ENCODE data around the gene CLTC.
"Not testable (repeated sequence)": the region's sequence is repeated elsewhere in the genome, so short reads cannot be mapped to it uniquely, and the experiment has no call there.

Gene CLTC

DNA sequence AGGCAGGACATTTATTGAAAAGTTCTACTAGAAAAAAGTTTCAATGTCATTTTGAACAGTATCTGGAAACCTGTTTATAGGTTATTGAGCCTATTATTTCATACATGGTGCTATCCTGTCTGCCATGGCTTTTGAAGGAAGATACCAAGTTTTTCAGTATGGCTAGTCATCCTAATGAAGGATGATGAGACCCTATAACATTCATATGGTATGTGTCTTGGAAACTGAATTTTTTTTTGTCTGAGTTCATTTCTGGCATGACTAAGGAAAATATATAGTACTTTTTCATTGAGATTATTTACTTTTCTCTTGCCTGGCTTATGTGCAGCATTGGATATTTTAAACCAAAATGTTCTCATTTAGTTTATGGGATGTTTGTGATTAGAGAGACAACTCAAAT, 30.2 kb downstream of the CLTC start:
- H3K4me1 Mint-ChIP-seq: peaks cover 27% of the 10 kb centered on the region
- ATAC-seq: no peak
- no peak for DNase-seq (ENCODE audit: low spot score in 2 of 2)
- no peaks in the 10 kb centered on the region for H3K9me3 Mint-ChIP-seq
- peak overlapping the region; percentile 12 for H3K27ac Mint-ChIP-seq
- peaks cover 100% of the 10 kb centered on the region for H3K36me3 Mint-ChIP-seq
- H3K4me3 Mint-ChIP-seq: no peak overlapping the region

DNA sequence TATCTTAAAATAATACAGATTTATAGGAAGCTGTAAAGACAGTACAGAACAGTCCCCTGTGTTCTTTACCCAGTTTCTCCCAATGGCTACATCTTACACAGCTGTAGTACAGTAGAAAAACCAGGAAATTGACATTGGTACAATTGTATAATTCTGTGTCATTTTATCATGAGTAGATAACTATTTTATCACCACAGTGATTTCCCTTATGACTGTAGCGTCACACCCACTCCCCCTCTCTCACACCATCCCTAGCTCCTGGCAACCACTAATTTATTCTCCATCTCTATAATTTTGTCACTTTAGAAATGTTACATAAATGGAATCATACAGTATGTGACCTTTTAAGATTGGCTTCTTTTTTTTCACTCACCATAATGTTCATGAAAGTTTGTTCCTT, 30.9 kb downstream of the CLTC start:
- DNase-seq (ENCODE audit: low spot score in 2 of 2) (no peak), ATAC-seq (peak; percentile 71)
- peaks cover 100% of the 10 kb centered on the region for H3K36me3 Mint-ChIP-seq
- no peak overlapping the region for H3K4me3 Mint-ChIP-seq
- H3K27ac Mint-ChIP-seq: no peak overlapping the region
- H3K4me1 Mint-ChIP-seq: peaks cover 27% of the 10 kb centered on the region
- no peaks in the 10 kb centered on the region for H3K9me3 Mint-ChIP-seq

DNA sequence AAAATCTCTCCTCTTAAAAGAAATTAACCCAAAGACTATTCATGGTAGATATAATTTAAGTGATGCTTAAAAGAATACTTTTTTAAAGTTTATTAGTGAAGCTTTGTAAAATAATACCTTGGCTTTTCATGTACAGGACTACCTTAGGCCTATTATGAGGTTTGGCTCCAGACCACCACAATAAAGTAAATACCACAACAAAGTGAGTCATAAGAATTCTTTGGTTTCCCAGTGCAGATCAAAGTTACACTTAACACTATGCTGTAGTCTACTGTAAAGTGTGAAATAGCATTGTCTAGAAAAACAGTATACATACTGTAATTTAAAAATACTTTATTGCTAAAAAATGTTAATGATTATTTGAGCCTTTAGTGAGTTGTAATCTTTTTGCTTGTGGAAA, 31.7 kb downstream of the CLTC start:
- no peaks in the 10 kb centered on the region for H3K9me3 Mint-ChIP-seq
- H3K36me3 Mint-ChIP-seq: peaks cover 100% of the 10 kb centered on the region
- H3K27ac Mint-ChIP-seq: no peak overlapping the region
- H3K4me3 Mint-ChIP-seq: no peak overlapping the region
- DNase-seq (ENCODE audit: low spot score in 2 of 2) (no peak), ATAC-seq (peak; percentile 72)
- H3K4me1 Mint-ChIP-seq: peaks cover 27% of the 10 kb centered on the region

DNA sequence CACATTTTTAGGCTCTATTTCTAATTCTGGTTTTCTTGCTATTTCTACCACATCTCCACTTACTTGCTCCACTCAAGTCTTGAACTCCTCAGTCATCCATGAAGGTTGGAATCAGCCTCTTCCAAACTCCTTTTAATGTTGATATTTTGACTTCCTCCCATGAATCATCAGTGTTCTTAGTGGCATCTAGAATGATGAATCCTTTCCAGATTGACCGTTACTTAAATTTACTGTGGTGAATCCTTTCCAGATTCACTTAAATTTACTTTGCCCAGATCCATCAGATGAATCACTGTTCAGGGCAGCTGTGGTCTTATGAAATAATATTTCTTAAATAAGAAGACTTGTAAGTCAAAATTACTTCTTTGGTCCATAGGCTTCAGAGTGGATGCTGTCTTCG, 32.4 kb downstream of the CLTC start:
- H3K9me3 Mint-ChIP-seq: no peaks in the 10 kb centered on the region
- H3K27ac Mint-ChIP-seq: no peak overlapping the region
- ATAC-seq (no peak), DNase-seq (ENCODE audit: low spot score in 2 of 2) (no peak)
- peaks cover 100% of the 10 kb centered on the region for H3K36me3 Mint-ChIP-seq
- peaks cover 27% of the 10 kb centered on the region for H3K4me1 Mint-ChIP-seq
- no peak overlapping the region for H3K4me3 Mint-ChIP-seq

DNA sequence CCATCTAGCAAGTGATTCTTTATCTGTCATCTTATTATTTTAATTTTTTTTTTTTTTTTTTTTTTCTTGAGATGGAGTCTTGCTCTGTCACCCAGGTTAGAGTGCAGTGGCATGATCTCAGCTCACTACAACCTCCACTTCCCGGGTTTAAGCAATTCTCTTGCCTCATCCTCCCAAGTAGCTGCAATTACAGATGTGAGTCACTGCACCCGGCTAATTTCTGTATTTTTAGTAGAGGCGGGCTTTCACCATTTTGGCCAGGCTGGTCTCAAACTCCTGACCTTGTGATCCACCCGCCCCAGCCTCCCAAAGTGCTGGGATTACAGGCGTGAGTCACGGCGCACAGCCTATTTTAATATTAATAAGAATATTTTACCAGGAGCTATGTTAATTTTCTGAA, 36.9 kb downstream of the CLTC start:
- not testable (repeated sequence) for H3K9me3 Mint-ChIP-seq; ATAC-seq; H3K27ac Mint-ChIP-seq; H3K4me3 Mint-ChIP-seq; H3K4me1 Mint-ChIP-seq; DNase-seq (ENCODE audit: low spot score in 2 of 2)
- H3K36me3 Mint-ChIP-seq: peaks cover 100% of the 10 kb centered on the region

DNA sequence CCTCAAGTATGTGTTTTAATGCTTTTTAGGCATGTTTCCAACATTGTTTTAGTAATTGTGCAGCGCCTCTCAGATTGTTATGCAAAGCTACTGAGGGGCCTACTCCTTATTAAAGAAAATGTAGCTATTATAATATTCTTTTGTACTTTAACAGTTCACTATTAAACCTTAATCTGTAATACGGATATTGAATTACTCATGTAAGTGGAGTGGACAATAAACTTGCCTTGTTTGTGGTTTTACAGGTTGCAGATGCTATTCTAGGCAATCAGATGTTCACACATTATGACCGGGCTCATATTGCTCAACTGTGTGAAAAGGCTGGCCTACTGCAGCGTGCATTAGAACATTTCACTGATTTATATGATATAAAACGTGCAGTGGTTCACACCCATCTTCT, 46.5 kb downstream of the CLTC start:
- Mint-ChIP-seq H3K36me3 (peaks cover 100% of the 10 kb centered on the region), H3K4me1 (no peaks in the 10 kb centered on the region), H3K9me3 (no peaks in the 10 kb centered on the region), H3K27ac (no peak overlapping the region), H3K4me3 (no peak overlapping the region)
- DNase-seq (ENCODE audit: low spot score in 2 of 2) (no peak), ATAC-seq (no peak)

DNA sequence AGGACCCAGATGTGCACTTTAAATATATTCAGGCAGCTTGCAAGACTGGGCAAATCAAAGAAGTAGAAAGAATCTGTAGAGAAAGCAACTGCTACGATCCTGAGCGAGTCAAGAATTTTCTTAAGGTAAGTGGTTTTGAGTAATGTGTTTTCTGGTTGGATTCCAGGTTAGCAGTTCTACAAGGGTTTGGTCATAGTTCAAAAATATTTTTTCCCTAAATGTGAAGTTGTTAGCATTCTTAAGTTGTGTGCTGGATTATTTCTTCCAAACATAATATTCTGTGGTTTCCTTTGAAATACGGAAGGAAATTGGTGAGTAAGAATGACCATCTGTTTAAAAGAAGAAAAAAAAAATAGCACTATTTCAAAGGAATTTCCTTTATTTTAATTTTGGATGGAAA, 49.1 kb downstream of the CLTC start:
- Mint-ChIP-seq H3K4me3 (no peak overlapping the region), H3K4me1 (peaks cover 6% of the 10 kb centered on the region), H3K9me3 (no peaks in the 10 kb centered on the region), H3K36me3 (peaks cover 100% of the 10 kb centered on the region), H3K27ac (peak overlapping the region; percentile 48)
- no peak for ATAC-seq
- no peak for DNase-seq (ENCODE audit: low spot score in 2 of 2)

DNA sequence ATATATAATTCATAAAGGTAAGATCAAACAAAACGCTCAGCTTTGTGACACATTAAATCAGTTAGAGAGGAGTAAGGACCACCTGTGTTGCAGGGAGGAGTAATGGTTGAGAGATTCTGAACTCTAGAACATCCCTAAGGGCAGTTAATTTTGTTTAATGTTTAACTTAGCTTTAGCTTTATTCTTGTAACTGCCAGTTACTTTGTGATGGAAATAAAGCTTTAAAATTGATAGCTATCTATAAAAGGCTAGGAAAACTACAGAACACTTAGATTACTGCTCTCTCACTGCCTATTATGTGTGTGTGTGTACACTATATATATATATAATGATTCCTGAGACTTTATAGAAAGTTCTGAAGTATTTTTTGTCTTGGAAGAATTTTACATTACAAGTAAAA, 49.7 kb downstream of the CLTC start:
- peaks cover 100% of the 10 kb centered on the region for H3K36me3 Mint-ChIP-seq
- peaks cover 6% of the 10 kb centered on the region for H3K4me1 Mint-ChIP-seq
- no peak overlapping the region for H3K4me3 Mint-ChIP-seq
- no peaks in the 10 kb centered on the region for H3K9me3 Mint-ChIP-seq
- ATAC-seq (no peak), DNase-seq (ENCODE audit: low spot score in 2 of 2) (no peak)
- H3K27ac Mint-ChIP-seq: peak overlapping the region; percentile 73

DNA sequence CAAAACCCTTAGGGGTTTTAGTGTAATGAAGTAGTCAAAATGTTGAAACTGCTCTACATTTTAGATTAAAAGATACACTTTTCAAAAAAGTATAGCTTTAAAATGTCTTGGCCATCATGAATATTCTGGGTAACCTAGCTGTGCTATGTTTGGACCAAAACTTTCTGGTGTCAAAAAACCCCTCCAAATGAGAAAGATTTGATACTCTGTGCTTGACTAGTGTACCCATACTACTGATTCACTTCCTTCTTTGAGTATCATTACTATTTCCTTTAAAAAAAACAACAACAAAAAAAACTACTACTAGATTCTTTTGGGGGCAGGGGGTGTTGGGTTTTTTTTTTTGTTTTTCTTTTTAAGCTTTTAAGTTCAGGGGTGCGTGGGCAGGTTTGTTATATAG, 50.2 kb downstream of the CLTC start:
- H3K36me3 Mint-ChIP-seq: peaks cover 100% of the 10 kb centered on the region
- no peak overlapping the region for H3K4me3 Mint-ChIP-seq
- DNase-seq (ENCODE audit: low spot score in 2 of 2) (no peak), ATAC-seq (no peak)
- peaks cover 6% of the 10 kb centered on the region for H3K4me1 Mint-ChIP-seq
- no peaks in the 10 kb centered on the region for H3K9me3 Mint-ChIP-seq
- H3K27ac Mint-ChIP-seq: peak overlapping the region; percentile 73

DNA sequence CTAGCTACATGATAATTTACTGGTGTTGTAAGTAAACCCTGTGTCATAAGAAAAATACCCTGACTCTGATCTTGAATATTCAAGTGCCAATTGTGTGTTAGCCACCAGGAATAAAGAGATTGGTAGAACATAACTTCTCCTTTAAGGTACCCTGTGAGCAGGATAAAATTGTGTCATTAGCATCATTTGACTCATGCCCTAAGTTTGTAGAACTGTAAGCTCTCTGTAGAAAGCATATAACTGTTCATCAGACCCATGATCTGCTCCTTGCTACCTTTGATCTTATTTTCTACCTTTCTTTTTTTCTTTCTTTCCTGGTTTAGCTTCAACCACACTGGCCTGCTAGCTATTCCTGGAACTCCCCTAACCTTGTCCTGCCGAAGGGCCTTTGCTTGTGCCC, 51.7 kb downstream of the CLTC start:
- Mint-ChIP-seq H3K9me3 (no peaks in the 10 kb centered on the region), H3K4me1 (peaks cover 6% of the 10 kb centered on the region), H3K4me3 (no peak overlapping the region), H3K36me3 (peaks cover 100% of the 10 kb centered on the region), H3K27ac (peak overlapping the region; percentile 73)
- ATAC-seq: no peak
- DNase-seq (ENCODE audit: low spot score in 2 of 2): no peak

DNA sequence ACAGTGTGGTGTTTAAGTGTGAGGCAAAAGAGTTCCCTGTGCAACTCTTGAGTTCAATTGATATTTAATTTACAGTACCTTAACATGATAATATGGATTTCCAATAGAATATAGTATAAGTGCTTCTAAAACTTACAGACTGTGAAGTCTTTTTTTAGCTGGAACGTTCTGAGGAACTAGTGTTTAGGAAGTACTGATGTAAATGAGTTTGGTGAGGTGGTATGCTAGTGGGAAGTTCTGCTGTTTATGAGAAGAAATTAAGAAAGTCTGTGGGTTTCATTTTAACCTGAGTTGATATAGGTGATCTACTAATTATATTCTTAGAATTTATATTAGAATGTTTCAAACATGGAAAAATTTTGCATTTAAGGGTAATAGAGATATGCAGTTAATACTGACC, 55.5 kb downstream of the CLTC start:
- H3K27ac Mint-ChIP-seq: peak overlapping the region; percentile 74
- peaks cover 6% of the 10 kb centered on the region for H3K4me1 Mint-ChIP-seq
- H3K9me3 Mint-ChIP-seq: no peaks in the 10 kb centered on the region
- no peak for ATAC-seq
- H3K4me3 Mint-ChIP-seq: no peak overlapping the region
- peaks cover 100% of the 10 kb centered on the region for H3K36me3 Mint-ChIP-seq
- DNase-seq (ENCODE audit: low spot score in 2 of 2): no peak

DNA sequence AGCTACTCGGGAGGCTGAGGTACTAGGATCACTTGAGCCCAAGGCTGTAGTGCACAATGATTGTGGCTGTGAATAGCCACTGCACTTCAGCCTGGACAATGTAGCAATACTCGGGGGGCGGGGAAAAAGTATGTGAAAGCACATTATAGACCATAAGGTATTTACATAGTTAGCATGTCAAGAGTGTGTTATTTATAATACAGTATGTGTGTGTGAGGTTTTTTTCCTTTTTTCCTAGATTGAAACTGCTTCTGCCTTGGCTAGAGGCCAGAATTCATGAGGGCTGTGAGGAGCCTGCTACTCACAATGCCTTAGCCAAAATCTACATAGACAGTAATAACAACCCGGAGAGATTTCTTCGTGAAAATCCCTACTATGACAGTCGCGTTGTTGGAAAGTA, 57.0 kb downstream of the CLTC start:
- Mint-ChIP-seq H3K4me1 (peaks cover 2% of the 10 kb centered on the region), H3K4me3 (no peak overlapping the region), H3K36me3 (peaks cover 100% of the 10 kb centered on the region), H3K9me3 (no peaks in the 10 kb centered on the region), H3K27ac (peak overlapping the region; percentile 27)
- DNase-seq (ENCODE audit: low spot score in 2 of 2) (no peak), ATAC-seq (no peak)

DNA sequence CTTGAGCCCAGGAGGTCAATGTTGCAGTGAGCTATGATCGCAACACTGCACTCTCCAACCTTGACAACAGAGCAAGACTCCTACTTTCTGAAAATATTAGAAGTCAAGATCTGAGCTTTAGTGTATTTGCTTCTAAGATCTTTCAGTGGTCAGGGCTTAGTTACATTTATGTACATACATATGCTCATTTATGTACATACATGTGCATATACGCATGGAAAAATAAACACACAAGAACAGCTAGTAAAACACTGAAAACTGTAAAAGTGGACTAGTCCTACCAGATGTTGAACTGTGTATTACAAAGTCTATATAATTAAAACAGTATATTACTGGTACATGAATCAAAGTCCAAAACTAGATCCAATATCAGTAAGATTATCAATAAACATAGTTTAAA, 59.2 kb downstream of the CLTC start:
- no peaks in the 10 kb centered on the region for H3K4me1 Mint-ChIP-seq
- H3K4me3 Mint-ChIP-seq: no peak overlapping the region
- peaks cover 100% of the 10 kb centered on the region for H3K36me3 Mint-ChIP-seq
- no peak for ATAC-seq
- H3K9me3 Mint-ChIP-seq: no peaks in the 10 kb centered on the region
- no peak for DNase-seq (ENCODE audit: low spot score in 2 of 2)
- no peak overlapping the region for H3K27ac Mint-ChIP-seq

DNA sequence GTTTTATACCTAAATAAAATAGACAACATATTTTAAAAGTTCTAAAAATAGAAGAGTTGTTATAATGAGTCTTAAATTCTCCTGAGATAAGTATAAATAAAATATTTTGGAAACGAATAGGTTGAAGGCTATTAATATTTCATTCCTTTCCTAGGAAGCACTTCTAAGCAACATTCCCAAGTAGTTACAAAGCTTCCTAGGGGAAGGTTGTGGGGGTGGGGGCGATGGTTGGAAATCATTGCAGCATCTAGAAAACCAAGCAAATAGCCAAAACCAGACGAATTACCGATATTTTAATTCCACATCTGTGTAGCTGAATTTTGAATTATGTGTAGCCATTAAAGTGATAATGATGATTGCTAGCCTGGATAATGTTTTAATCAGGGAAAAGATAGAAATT, 60.6 kb downstream of the CLTC start:
- H3K27ac Mint-ChIP-seq: no peak overlapping the region
- H3K4me1 Mint-ChIP-seq: no peaks in the 10 kb centered on the region
- no peak for DNase-seq (ENCODE audit: low spot score in 2 of 2)
- H3K4me3 Mint-ChIP-seq: no peak overlapping the region
- ATAC-seq: no peak
- no peaks in the 10 kb centered on the region for H3K9me3 Mint-ChIP-seq
- H3K36me3 Mint-ChIP-seq: peaks cover 100% of the 10 kb centered on the region

DNA sequence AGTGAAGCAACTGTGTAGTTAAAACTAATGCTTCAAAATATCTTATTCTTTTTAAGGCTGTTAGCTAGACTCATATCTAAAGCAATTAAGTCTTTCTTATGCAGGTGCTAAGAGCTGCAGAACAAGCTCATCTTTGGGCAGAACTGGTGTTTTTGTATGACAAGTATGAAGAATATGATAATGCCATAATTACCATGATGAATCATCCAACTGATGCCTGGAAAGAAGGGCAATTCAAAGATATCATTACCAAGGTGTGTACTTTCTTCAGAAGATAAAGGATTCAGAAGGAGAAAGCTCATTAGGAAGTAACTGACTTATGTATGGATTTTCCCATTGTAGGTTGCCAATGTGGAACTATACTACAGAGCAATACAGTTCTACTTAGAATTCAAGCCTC, 63.6 kb downstream of the CLTC start:
- Mint-ChIP-seq H3K4me3 (no peak overlapping the region), H3K36me3 (peaks cover 100% of the 10 kb centered on the region)

DNA sequence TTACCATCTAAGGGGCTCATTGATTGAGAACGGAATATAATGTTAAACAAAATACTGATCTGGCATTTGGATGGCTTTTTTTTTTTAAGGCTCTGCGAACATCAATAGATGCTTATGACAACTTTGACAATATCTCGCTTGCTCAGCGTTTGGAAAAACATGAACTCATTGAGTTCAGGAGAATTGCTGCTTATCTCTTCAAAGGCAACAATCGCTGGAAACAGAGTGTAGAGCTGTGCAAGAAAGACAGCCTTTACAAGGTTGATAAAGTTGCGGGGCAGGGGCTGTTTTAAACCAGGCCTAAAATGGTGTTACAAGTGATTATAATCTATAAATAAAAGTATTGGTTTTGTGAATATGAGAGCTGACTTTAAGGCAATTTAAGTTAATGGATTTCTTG, 65.3 kb downstream of the CLTC start:
- peaks cover 6% of the 10 kb centered on the region for H3K4me1 Mint-ChIP-seq
- no peaks in the 10 kb centered on the region for H3K9me3 Mint-ChIP-seq
- DNase-seq (ENCODE audit: low spot score in 2 of 2) (no peak), ATAC-seq (no peak)
- no peak overlapping the region for H3K4me3 Mint-ChIP-seq
- H3K27ac Mint-ChIP-seq: no peak overlapping the region
- H3K36me3 Mint-ChIP-seq: peaks cover 100% of the 10 kb centered on the region

More for the DNA sequence above, 63.6 kb downstream of the CLTC start:
- H3K9me3 Mint-ChIP-seq: no peaks in the 10 kb centered on the region
- ATAC-seq (no peak), DNase-seq (ENCODE audit: low spot score in 2 of 2) (no peak)
- H3K27ac Mint-ChIP-seq: no peak overlapping the region
- H3K4me1 Mint-ChIP-seq: peaks cover 6% of the 10 kb centered on the region

DNA sequence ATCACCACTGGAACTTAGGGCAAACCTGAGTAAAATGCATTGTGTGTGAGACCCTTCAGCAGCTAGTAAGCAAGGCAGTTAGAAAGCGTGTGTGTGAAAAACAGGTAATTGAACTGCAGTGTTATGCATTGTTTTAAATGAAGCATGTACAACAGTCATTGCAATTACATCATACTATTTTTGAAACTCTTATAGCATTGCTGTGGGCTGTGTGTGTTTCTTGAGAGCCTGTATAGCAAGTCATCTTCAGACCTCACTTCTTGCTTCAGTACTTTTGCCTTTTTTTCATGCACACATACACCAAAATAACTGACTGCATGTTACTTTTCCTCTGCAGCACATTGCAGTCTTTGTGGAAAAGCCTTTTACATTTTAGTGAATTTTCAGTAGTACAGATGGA, 68.3 kb downstream of the CLTC start:
- Mint-ChIP-seq H3K9me3 (no peaks in the 10 kb centered on the region), H3K4me1 (peaks cover 6% of the 10 kb centered on the region), H3K36me3 (peaks cover 100% of the 10 kb centered on the region), H3K4me3 (no peak overlapping the region), H3K27ac (peak overlapping the region; percentile 86)
- DNase-seq (ENCODE audit: low spot score in 2 of 2): no peak
- ATAC-seq: no peak
